Left lung (tissue), 10 donors: ENCODE data around the gene LBH. TPM values are rescaled to one million over a fixed set of nuclear protein-coding genes. Genes with fewer than 3 reads are reported as not detected.

ENCODE experiments used
- ATAC-seq: fragments of 200-7000 bp; cut with Tn5 transposase; one replicate; pipeline ENCODE4 v1.9.1; 2020; ENCODE audit warnings: moderate library complexity
- DNase-seq, 4 donors: peaks; one replicate each; pipeline ENCODE4 v3.0.0-alpha.2; 2013 to 2020
- H3K27ac ChIP-seq, 2 donors: fragments of 200-600 bp; sonication (generic) in 1 of 2; one replicate each; pipeline versions ENCODE4 v1.5.0 to v1.8.0; 2020 to 2021
- H3K27me3 ChIP-seq, 2 donors: fragments of 200-600 bp; sonication (generic) in 1 of 2; one replicate each; pipeline versions ENCODE4 v1.5.0 to v1.8.0; 2020 to 2021
- H3K36me3 ChIP-seq, 2 donors: fragments of 200-600 bp; sonication (generic) in 1 of 2; one replicate each; pipeline versions ENCODE4 v1.5.0 to v1.8.0; 2020 to 2021
- H3K4me1 ChIP-seq, 2 donors: fragments of 200-600 bp; one replicate each; pipeline ENCODE4 v1.8.0; 2021
- H3K4me3 ChIP-seq, 2 donors: fragments of 200-600 bp; sonication (generic) in 1 of 2; one replicate each; pipeline versions ENCODE4 v1.5.0 to v1.8.0; 2020 to 2021; ENCODE audit warnings: mild to moderate bottlenecking in 1 of 2
- H3K9me3 ChIP-seq, 2 donors: fragments of 200-600 bp; sonication (generic) in 1 of 2; one replicate each; pipeline versions ENCODE4 v1.5.0 to v1.8.0; 2020 to 2021
- intact Hi-C, 2 donors: fragments of 100-400 bp; cut with DNase I; formaldehyde crosslinking; loops; one replicate each; pipeline versions ENCODE4 v1.11.2 to v1.14.2; 2022
- polyA plus RNA-seq, 6 donors: library from polyadenylated mRNA; unstranded; fragments of 120-200 nt; gene quantifications; one replicate each; pipeline ENCODE4 v1.2.1, GENCODE V29; 2013; ENCODE audit not compliant: insufficient read length in 6 of 6
- total RNA-seq, 2 donors: library from RNA; stranded (reverse); fragmentation: NEBNext Ultra II Directional; extraction: Animal tissue kit (Norgen Biotek cat#: 25700); gene quantifications; one replicate each; pipeline ENCODE4 v1.2.1, GENCODE V29; 2021
- TF ChIP-seq, protein P1 (sequence below), 2 donors: fragments of 200-600 bp; sonication (generic) in 1 of 2; IDR thresholded peaks; one replicate each; pipeline versions ENCODE4 v1.5.0 to v1.8.0; 2021; ENCODE audit warnings: antibody characterized with exemption in 2 of 2
- donor health status: DM: no; HTN: yes; CAD: no.
- donor health status: DM: no; HTN: no; CAD: no.

The LBH gene
- total and polyA plus RNA-seq, 8 donors, result 93.6 to 256 (median 124) TPM

DNA sequence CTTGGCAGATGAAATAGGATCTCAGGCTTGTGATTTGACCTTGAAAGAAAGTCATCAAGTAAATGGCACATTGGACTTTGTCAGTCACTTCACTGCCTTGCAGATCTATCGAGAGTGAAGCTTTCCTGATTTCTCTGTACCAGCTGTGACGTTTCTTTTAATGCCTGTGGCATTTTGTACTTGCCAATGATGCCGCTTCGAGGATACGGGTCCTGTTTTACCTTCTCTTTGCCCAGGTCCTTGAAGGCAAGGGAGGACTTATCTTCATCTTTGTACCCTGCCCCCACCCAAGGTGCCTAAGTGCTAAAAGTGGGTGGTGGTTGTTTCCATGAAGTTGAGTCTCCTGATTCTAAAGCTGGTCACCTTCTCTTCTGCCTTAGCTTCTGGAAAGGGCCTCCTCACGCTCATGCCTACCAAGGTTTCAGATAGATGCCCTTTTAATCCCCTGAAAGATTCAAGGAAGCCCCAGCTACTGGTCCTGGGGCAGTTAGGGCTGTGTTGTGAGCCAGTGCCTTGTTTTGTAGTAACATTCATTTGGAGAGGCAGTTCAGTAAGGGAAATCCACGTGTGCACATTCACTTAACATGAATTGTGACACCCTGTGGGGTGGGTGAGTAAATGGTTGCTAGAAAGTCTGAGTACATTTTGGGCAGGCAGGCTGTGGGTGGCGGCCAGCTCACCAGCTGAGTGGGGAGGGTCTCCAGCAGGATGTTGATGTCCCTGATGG lies 6.1 kb downstream of the LBH start:
- Histone ChIP-seq H3K27ac (peak overlapping the region; percentile 34 to 50), H3K36me3 (peaks cover 0 to 10% of the 10 kb centered on the region in 2 donors), H3K9me3 (no peaks in the 10 kb centered on the region), H3K4me1 (peaks cover 38 to 73% of the 10 kb centered on the region in 2 donors), H3K27me3 (peaks cover 0 to 24% of the 10 kb centered on the region in 2 donors), H3K4me3 (no peak overlapping the region)
- intact Hi-C loops, result loop anchor here in 1 of 2 donors (10.0 kb wide), 1 partner anchor 237 kb away; no protein-coding TSS in a partner anchor
- TF ChIP-seq, protein P1, sequence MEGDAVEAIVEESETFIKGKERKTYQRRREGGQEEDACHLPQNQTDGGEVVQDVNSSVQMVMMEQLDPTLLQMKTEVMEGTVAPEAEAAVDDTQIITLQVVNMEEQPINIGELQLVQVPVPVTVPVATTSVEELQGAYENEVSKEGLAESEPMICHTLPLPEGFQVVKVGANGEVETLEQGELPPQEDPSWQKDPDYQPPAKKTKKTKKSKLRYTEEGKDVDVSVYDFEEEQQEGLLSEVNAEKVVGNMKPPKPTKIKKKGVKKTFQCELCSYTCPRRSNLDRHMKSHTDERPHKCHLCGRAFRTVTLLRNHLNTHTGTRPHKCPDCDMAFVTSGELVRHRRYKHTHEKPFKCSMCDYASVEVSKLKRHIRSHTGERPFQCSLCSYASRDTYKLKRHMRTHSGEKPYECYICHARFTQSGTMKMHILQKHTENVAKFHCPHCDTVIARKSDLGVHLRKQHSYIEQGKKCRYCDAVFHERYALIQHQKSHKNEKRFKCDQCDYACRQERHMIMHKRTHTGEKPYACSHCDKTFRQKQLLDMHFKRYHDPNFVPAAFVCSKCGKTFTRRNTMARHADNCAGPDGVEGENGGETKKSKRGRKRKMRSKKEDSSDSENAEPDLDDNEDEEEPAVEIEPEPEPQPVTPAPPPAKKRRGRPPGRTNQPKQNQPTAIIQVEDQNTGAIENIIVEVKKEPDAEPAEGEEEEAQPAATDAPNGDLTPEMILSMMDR (IDR thresholded peaks at IDR 0.05), result no peak
- ATAC-seq (no peak), DNase-seq (peak in 1 of 4 donors; percentile 27)

- peaks cover 38 to 68% of the 10 kb centered on the region in 2 donors for H3K4me1 ChIP-seq
These were observed 6.8 kb downstream of the LBH start for GRCh38 chr2:30237966-30238800.

DNA sequence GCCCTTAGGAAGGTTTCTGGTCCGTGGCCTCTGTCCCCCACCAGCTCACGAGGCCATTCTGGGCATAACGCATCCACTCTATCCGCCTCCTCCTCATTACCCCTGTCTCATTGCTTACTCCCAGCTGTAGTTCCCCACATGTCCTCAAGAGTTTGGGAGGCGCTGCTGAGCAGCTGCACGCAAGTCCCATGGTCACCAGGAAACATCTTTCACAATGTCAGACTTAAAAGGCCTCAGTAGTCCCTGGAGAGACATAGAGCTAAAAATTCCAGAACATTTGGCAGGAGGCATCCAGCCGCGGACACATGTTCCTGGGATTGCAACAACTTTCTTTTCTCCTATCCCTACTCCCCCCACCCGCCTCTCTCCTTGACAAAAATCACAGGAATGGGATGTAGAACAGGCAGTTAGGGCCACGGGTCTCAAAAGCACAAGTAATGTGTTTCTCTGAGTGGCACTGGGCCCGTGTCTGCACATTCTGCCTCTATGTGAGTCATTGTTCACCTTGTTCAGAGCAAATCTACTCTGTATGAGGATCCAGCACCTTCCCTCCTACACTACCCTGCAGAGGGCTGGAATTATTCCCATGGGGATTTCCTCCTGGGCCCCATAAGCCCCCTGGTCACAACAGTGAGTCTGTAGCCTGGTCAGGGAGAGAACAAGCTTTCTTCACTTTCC lies 8.1 kb downstream of the LBH start:
- H3K4me3 ChIP-seq, result no peak overlapping the region

More at GRCh38 chr2:30237966-30238800, 6.8 kb downstream of the LBH start:
- DNase-seq (peak in 1 of 4 donors; percentile 17), ATAC-seq (no peak)
- peak overlapping the region; percentile 34 to 50 for H3K27ac ChIP-seq
- H3K4me3 ChIP-seq, result no peak overlapping the region
- TF ChIP-seq, protein P1 (IDR thresholded peaks at IDR 0.05), result no peak
- intact Hi-C loops, result loop anchor here in 1 of 2 donors (10.0 kb wide), 1 partner anchor 237 kb away; no protein-coding TSS in a partner anchor
- peaks cover 0 to 10% of the 10 kb centered on the region in 2 donors for H3K36me3 ChIP-seq
- H3K27me3 ChIP-seq, result peaks cover 0 to 17% of the 10 kb centered on the region in 2 donors
- H3K9me3 ChIP-seq, result no peaks in the 10 kb centered on the region

DNA sequence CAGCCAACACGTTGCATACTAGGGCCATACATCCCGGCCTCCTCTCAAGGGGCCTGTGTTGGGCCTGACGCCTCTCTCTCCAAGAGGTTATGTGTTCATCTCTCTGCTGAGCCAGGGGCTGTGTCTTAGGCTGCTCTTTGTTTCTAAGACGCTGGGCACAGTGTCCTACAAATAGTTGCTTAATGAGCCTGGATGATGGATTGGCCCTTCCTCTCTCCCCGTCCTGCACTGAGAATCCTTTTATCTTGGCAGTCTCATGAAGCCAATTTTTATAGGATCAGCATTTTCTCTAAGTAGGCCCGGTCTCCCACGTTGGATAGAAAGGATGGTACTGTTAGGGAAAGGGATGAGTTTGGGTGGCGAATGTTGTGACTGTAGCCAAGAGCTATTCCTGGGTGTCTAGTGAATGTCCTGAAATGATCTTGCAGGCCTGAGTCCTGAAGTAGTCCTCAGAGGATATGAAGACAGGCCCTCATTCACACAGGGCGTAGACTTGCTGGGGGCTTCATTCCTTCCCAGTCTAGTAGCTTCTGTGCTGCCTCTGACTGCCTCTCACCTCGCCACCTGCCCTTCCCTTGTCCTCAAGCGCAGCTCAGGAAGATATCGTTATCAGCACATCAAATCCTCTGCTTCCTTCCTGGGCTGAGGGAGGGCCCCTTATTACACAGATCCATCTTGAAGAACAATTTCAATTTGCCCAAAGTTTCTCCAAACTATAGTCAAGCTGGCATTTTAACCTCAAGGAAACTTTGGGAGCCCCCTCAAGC lies 8.8 kb downstream of the LBH start:
- ATAC-seq (peak; percentile 30), DNase-seq (peak in 1 of 4 donors; percentile 38)
- peaks cover 0 to 10% of the 10 kb centered on the region in 2 donors for H3K36me3 ChIP-seq
- TF ChIP-seq, protein P1 (IDR thresholded peaks at IDR 0.05), result no peak
- H3K4me1 ChIP-seq, result peaks cover 29 to 49% of the 10 kb centered on the region in 2 donors
- H3K27ac ChIP-seq, result peak overlapping the region; percentile 51 to 72
- intact Hi-C loops, result loop anchor here in 1 of 2 donors (10.0 kb wide), 1 partner anchor 235 kb away; no protein-coding TSS in a partner anchor
- no peak overlapping the region for H3K4me3 ChIP-seq
- H3K9me3 ChIP-seq, result no peaks in the 10 kb centered on the region
- H3K27me3 ChIP-seq, result no peaks in the 10 kb centered on the region

More for the DNA sequence above, 8.1 kb downstream of the LBH start:
- Histone ChIP-seq H3K36me3 (peaks cover 0 to 10% of the 10 kb centered on the region in 2 donors), H3K9me3 (no peaks in the 10 kb centered on the region), H3K4me1 (peaks cover 37 to 56% of the 10 kb centered on the region in 2 donors), H3K27me3 (peaks cover 0 to 4% of the 10 kb centered on the region in 2 donors), H3K27ac (peak overlapping the region; percentile 35 to 72)
- intact Hi-C loops, result loop anchor here in 1 of 2 donors (10.0 kb wide), 1 partner anchor 235 kb away; no protein-coding TSS in a partner anchor
- ATAC-seq, result peak; percentile 81
- TF ChIP-seq, protein P1 (IDR thresholded peaks at IDR 0.05), result peak; percentile 83 to 88
- peak in 3 of 4 donors; percentile 53 to 85 (median 60) for DNase-seq
